AG04449 (cell line): Measurements from ENCODE around the gene ALX4.
A peak's percentile ranks its signal among the peaks of the same experiment; 100 is the strongest.

ENCODE experiments used
- CTCF ChIA-PET: fragments of 350-600 bp; formaldehyde crosslinking; extraction: SDS; loops from one replicate; lab custom pipeline; 2021; ENCODE audit warnings: antibody characterized with exemption; lab: Yijun Ruan, JAX
- POLR2A ChIA-PET: fragments of 400-600, 350-600 bp; formaldehyde crosslinking; extraction: SDS; loops from one replicate; lab custom pipeline; 2020; ENCODE audit warnings: antibody characterized with exemption, inconsistent platforms; lab: Yijun Ruan, JAX
- DNase-seq: peaks from one replicate; pipeline ENCODE4 v3.0.0-alpha.2; 2010; ENCODE audit warnings: low read depth, low spot score
- H3K4me3 ChIP-seq: 2 replicates; pipeline ENCODE4 v1.5.1; 2011; ENCODE audit warnings: low read depth, mild to moderate bottlenecking, control low read depth, low read length
- TF ChIP-seq, protein P1 (sequence below): IDR thresholded peaks from one replicate; pipeline ENCODE4 v1.5.1; 2011; ENCODE audit warnings: mild to moderate bottlenecking, moderate library complexity, low read length, control low read depth, inconsistent platforms; ENCODE audit not compliant: insufficient read depth; ENCODE audit errors: missing control alignments

Gene ALX4

DNA sequence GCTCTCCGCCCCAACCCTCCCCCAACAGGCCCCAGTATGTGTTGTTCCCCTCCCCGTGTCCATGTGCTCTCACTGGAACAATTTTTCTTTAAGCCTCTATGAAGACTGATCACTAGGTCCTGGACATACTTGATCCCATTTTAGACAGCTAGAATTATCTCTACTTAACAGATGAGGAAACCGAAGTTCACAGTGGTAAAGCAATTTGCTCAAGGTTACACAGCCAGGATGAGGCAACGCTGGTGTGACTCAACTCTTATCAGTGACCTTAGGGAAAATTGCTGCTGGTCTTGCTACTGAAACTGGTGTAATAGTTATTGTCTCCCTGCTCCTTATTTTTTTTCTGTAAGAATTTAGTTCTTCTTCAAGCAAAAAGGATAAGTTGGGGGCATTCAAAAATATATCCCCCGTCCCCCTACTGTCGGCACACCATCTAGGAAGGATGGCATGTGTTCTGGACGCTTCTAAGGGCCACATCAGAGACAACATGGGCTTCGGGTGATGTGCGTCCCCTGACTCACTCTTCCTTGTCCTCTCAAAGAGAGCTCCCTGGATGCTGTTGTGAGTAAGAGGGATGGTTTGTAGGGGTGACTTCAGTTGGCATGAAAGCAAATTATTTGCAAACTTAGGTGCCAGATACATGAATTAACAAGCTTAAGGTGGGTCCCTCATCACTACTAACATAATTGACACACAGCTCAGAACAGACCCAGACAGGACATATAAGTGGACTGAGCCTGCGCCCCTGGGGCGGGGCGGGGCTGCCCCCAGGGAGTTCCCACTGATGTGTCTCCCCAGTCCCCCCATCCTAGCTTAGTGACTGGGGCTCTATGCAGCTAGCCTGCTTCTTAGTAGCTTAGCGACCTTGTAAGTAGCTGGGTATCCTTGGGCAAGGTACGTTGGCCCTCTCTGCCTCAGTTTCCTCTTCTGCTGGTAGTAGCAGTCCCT lies 23.6 kb upstream of the ALX4 start:
- ChIA-PET CTCF (interaction anchor here (0.8 kb wide), 1 partner anchor 200 kb away, joined by 3 read pairs; no protein-coding TSS in a partner anchor), POLR2A (no interaction called here)
- no peak for DNase-seq

DNA sequence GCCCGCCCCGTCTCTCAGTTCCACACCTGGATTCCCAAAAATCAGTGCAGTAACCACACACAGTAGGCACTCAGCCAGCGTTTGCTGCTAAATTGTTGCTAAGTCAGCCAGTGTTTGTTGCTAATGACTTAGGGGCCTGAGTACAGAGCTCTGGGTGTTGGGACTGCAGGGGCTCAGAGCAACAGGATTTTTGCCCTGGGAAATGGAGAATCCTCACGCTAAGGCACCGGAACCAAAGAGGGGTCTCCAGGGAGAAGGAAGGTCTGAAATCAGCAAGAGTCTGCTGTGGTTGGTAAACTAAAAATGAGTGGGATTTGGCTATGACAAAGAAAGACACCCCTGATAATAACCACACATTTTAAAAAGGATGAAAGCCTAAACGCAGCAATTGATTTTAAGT lies 22.7 kb upstream of the ALX4 start:
- CTCF ChIA-PET, result interaction anchor here (0.8 to 1.4 kb wide), 2 partner anchors 47 to 199 kb away, joined by 3 read pairs; no protein-coding TSS in a partner anchor
- TF ChIP-seq, protein P1, sequence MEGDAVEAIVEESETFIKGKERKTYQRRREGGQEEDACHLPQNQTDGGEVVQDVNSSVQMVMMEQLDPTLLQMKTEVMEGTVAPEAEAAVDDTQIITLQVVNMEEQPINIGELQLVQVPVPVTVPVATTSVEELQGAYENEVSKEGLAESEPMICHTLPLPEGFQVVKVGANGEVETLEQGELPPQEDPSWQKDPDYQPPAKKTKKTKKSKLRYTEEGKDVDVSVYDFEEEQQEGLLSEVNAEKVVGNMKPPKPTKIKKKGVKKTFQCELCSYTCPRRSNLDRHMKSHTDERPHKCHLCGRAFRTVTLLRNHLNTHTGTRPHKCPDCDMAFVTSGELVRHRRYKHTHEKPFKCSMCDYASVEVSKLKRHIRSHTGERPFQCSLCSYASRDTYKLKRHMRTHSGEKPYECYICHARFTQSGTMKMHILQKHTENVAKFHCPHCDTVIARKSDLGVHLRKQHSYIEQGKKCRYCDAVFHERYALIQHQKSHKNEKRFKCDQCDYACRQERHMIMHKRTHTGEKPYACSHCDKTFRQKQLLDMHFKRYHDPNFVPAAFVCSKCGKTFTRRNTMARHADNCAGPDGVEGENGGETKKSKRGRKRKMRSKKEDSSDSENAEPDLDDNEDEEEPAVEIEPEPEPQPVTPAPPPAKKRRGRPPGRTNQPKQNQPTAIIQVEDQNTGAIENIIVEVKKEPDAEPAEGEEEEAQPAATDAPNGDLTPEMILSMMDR, result no peak
- POLR2A ChIA-PET, result no interaction called here
- DNase-seq, result no peak
- H3K4me3 ChIP-seq, result no peak overlapping the region

More for the DNA sequence above, 23.6 kb upstream of the ALX4 start:
- TF ChIP-seq, protein P1, result no peak
- no peak overlapping the region for H3K4me3 ChIP-seq

DNA sequence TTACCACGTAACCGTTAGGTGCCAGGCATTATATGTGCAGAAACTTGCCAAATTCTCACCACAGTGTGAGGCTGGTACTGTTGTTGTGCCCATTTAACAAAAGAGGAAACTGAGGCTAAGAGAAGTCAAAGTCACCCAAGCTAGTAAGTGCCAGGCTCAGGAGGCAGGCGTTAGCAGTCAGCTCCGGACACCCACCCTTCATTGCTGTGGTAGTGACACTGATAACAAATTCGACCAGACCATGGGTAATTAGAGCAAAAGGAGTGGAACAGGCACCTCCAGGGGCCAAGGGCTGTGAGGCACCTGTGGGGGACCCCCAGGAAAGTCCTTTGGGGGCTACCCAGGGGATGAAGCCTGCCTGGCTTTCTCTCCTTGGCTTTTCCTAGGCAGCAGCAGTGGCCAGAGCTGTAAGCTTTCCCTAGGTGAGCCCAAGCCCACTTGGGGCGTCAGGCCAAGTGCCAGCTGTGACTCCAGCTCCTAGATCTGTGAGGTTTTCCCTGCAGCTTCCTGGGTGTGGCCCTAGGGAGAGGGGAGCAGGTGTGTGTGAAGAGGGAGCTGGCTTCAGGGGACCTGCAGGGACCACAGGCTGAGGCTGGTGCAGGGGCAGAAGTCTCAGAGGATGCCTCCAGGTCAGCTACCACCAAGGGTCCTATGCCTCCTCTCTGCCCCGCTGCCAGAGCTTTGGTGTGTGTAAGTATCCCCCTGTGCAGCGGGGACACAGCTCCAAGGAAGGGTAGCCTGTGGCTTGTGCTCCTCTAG lies 19.7 kb upstream of the ALX4 start:
- ChIA-PET CTCF (interaction anchor here (1.7 kb wide), 1 partner anchor 196 kb away, joined by 7 read pairs; no protein-coding TSS in a partner anchor), POLR2A (no interaction called here)
- no peak overlapping the region for H3K4me3 ChIP-seq
- DNase-seq, result no peak
- TF ChIP-seq, protein P1, result no peak

DNA sequence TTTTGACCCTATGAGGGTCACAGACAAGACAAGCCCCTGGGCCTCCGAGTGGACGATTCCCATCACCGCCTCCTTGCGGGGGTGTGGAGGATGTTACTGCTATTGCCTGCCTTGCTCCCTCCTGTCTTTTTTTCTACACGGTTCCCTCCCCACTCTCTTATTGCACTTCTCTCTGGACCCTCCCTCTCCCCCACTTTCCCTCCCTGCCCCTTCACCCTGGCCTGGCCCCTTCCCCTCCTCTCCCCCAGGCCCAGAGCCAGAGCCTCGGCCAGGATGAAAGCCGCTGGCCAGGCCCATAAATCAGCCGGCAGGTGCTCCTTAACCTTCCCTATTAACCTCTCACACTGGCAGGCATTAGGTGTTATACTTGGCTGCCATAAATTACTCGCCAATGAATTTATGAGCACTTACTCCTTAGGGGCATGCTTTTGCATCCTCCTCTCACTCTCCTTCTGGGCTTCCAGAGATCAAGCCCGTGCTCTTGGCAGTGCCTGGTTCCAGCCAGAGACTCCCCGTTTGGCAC lies 18.3 kb upstream of the ALX4 start:
- TF ChIP-seq, protein P1, result no peak
- DNase-seq, result no peak
- CTCF ChIA-PET, result interaction anchor here (0.6 to 1.7 kb wide), 2 partner anchors 193 to 195 kb away, joined by 3 to 7 read pairs; no protein-coding TSS in a partner anchor
- POLR2A ChIA-PET, result no interaction called here
- no peak overlapping the region for H3K4me3 ChIP-seq

DNA sequence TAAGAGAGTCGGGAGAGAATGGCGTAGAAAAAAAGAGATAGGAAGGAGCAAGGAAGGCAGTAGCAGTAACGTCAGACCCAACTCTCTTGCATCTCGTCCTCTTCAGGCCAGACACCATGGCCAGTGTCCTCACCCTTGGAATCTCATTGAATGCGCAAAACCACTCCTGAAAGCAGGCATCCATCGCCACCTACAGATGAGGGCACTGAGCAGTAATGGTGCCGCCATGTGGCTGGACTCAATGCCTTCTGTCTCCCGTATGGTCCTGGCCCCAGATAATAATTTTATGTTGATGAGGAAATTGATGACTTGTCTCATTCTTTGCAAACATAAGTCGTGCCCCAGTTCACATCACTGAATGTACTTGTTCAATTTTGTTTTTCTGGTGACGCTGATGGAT lies 17.8 kb upstream of the ALX4 start:
- TF ChIP-seq, protein P1, result peak; percentile 42
- POLR2A ChIA-PET, result no interaction called here
- H3K4me3 ChIP-seq, result no peak overlapping the region
- no peak for DNase-seq
- CTCF ChIA-PET, result interaction anchor here (0.6 to 5.1 kb wide), 3 partner anchors 194 to 233 kb away, joined by 3 to 27 read pairs (median 9); partner anchors contain the start of gene EXT2
